HepG2 (cell line): ENCODE data around the gene SMYD2. TPM values are rescaled to one million over a fixed set of nuclear protein-coding genes. Genes with fewer than 3 reads are reported as not detected.

ENCODE experiments used
- ATAC-seq: fragments of 200-7000 bp; cut with Tn5 transposase; 3 replicates; pipeline ENCODE4 v1.9.1; 2020; ENCODE audit warnings: mild to moderate bottlenecking, moderate library complexity
- BruUV-seq: library from RNA; stranded (reverse); fragments of 400-500 nt; replicated peaks from 2 replicates; lab custom pipeline; 2021; lab: Mats Ljungman, UMichigan
- CTCF ChIA-PET: fragments of 300-600 bp; formaldehyde crosslinking; extraction: SDS; loops from one replicate; lab custom pipeline; 2021; ENCODE audit warnings: low total read pairs, inconsistent platforms, low intra/inter-chr PET ratio; lab: Yijun Ruan, JAX
- POLR2A ChIA-PET: fragments of 350-600 bp; sonication (Branson Sonifier 250); formaldehyde crosslinking; loops from one replicate; lab custom pipeline; 2020; ENCODE audit warnings: antibody characterized with exemption, inconsistent platforms; lab: Yijun Ruan, JAX
- DNase-seq: peaks from one replicate; pipeline ENCODE4 v3.0.0-alpha.2; 2015; ENCODE audit warnings: low spot score
- FAIRE-seq: peaks from 3 replicates; lab custom pipeline; 2011; peaks lifted over from hg19 to GRCh38; lab: Jason Lieb, UNC
- H2AFZ ChIP-seq: one replicate; pipeline ENCODE4 v1.6.1; 2011; ENCODE audit warnings: low read length, inconsistent platforms
- H3K27ac ChIP-seq: fragments of 300-600 bp; 3 replicates; pipeline ENCODE4 v1.8.0; 2011; ENCODE audit warnings: mixed run types, mild to moderate bottlenecking, mixed read lengths, low read length, inconsistent platforms; ENCODE audit not compliant: insufficient read depth; ENCODE audit errors: extremely low read length
- H3K27me3 ChIP-seq, 2 experiments: fragments of 200-600 bp in 1 of 2; 2 replicates in 1 of 2; 3 replicates in 1 of 2; pipeline versions ENCODE4 v1.6.0 to v1.8.0; 2011; ENCODE audit warnings: low read length in 2 of 2, mild to moderate bottlenecking in 2 of 2, moderate library complexity in 2 of 2, inconsistent platforms in 1 of 2; ENCODE audit not compliant: insufficient read depth in 2 of 2, control insufficient read depth in 1 of 2
- H3K36me3 ChIP-seq, 2 experiments: fragments of 200-600 bp in 1 of 2; replicated peaks in 1 of 2; 2 replicates in 1 of 2; 3 replicates in 1 of 2; pipeline versions ENCODE4 v1.5.1 to v1.8.0; 2011; ENCODE audit warnings: low read length in 2 of 2, inconsistent platforms in 1 of 2; ENCODE audit not compliant: insufficient read depth in 2 of 2, control insufficient read depth in 1 of 2
- H3K4me1 ChIP-seq: 2 replicates; pipeline ENCODE4 v1.5.1; 2012; ENCODE audit warnings: low read length, inconsistent platforms; ENCODE audit not compliant: insufficient read depth
- H3K4me2 ChIP-seq: 2 replicates; pipeline ENCODE4 v1.6.0; 2011; ENCODE audit warnings: low read depth, low read length, inconsistent platforms
- H3K4me3 ChIP-seq, 3 experiments: fragments of 200-600 bp in 1 of 3; sonication (generic), shearing (Covaris generic) in 1 of 3; replicated peaks in 1 of 3; 2 replicates each; pipeline ENCODE4 v1.5.1; 2011 to 2016; ENCODE audit warnings: low read length in 3 of 3, inconsistent platforms in 2 of 3, low read depth in 2 of 3, mild to moderate bottlenecking in 2 of 3, control low read depth in 1 of 3, mixed read lengths in 1 of 3; ENCODE audit not compliant: insufficient read depth in 1 of 3
- H3K79me2 ChIP-seq: one replicate; pipeline ENCODE4 v1.6.1; 2011; ENCODE audit warnings: low read length, inconsistent platforms; ENCODE audit not compliant: insufficient read depth
- H3K9ac ChIP-seq: 2 replicates; pipeline ENCODE4 v1.6.0; 2011; ENCODE audit warnings: mild to moderate bottlenecking, low read depth, low read length, inconsistent platforms; ENCODE audit not compliant: insufficient read depth
- H3K9me3 ChIP-seq: 2 replicates; pipeline ENCODE4 v1.5.1; 2012; ENCODE audit warnings: mild to moderate bottlenecking, low read length
- H4K20me1 ChIP-seq: 2 replicates; pipeline ENCODE4 v1.6.0; 2011; ENCODE audit warnings: inconsistent platforms, mild to moderate bottlenecking, low read length, moderate library complexity; ENCODE audit not compliant: insufficient read depth
- BCLAF1 ChIP-seq: fragments of 450-650 bp; IDR thresholded peaks from 2 replicates; pipeline ENCODE4 v1.6.1; 2017; ENCODE audit warnings: mild to moderate bottlenecking
- BHLHE40 ChIP-seq: IDR thresholded peaks from 2 replicates; pipeline ENCODE4 v1.6.1; 2011; ENCODE audit warnings: low read length, improper control_type of control experiment
- HOXD1 ChIP-seq: sonication (generic); formaldehyde crosslinking; IDR thresholded peaks from 2 replicates; pipeline ENCODE4 v1.5.0; 2020; ENCODE audit warnings: missing genetic modification reagents
- SP2 ChIP-seq: sonication (generic); formaldehyde crosslinking; IDR thresholded peaks from 2 replicates; pipeline ENCODE4 v1.5.1; 2020; ENCODE audit warnings: mild to moderate bottlenecking, missing genetic modification reagents
- ZNF567 ChIP-seq: sonication (generic); formaldehyde crosslinking; IDR thresholded peaks from 2 replicates; pipeline ENCODE4 v1.8.1; 2023; ENCODE audit warnings: mild to moderate bottlenecking, missing genetic modification reagents, borderline replicate concordance
- ZNF605 ChIP-seq: sonication (generic); formaldehyde crosslinking; IDR thresholded peaks from 2 replicates; pipeline ENCODE4 v1.8.0; 2022; ENCODE audit warnings: mild to moderate bottlenecking, missing genetic modification reagents
- ZSCAN9 ChIP-seq: IDR thresholded peaks from 2 replicates; pipeline ENCODE4 v1.6.1; 2016; ENCODE audit warnings: borderline replicate concordance
- WGBS: methylation state at CpG from one replicate; pipeline ENCODE4 v1.1.6; 2017; ENCODE audit warnings: low lambda C conversion rate; 5-methylcytosine and 5-hydroxymethylcytosine counted together
- in situ Hi-C: cut with HindIII; loops from 2 replicates; pipeline ENCODE4 v1.10.0; 2017; ENCODE audit warnings: low pct_unique_long_range_greater_than_20kb; ENCODE audit not compliant: extremely low pct_ligation_motif_present
- intact Hi-C: fragments of 100-400 bp; cut with micrococcal nuclease; formaldehyde crosslinking; loops from one replicate; pipeline ENCODE4 v1.10.0; 2022; ENCODE audit not compliant: unreplicated experiment
- polyA plus RNA-seq, 8 experiments: library from polyadenylated mRNA; depleted of rRNA in 3 of 8; stranded (reverse) in 7 of 8; unstranded in 1 of 8; fragments of >200 nt; fragmentation: Illumina TruSeq in 4 of 8; extraction: Trizol in 4 of 8; gene quantifications; 2 replicates each; pipeline versions ENCODE4 v1.2.1 to v1.2.3, GENCODE V29; 2011 to 2016; ENCODE audit warnings: low read depth in 4 of 8, missing spikeins in 1 of 8, mixed read lengths in 1 of 8; ENCODE audit not compliant: insufficient read depth in 1 of 8
- total RNA-seq, 5 experiments: library from RNA; depleted of rRNA; stranded (reverse); fragments of >200 nt; fragmentation: Illumina TruSeq; extraction: Trizol; gene quantifications; 2 replicates each; pipeline ENCODE4 v1.2.3, GENCODE V29; 2016; ENCODE audit warnings: low read depth in 1 of 5
- TF ChIP-seq, protein P1 (sequence below): sonication (generic); formaldehyde crosslinking; IDR thresholded peaks from 2 replicates; pipeline ENCODE4 v1.8.1; 2023; ENCODE audit warnings: mild to moderate bottlenecking, inconsistent platforms, moderate library complexity, missing genetic modification reagents, borderline replicate concordance
- TF ChIP-seq, protein P2 (sequence below): sonication (generic); formaldehyde crosslinking; IDR thresholded peaks from 2 replicates; pipeline ENCODE4 v1.5.0; 2020; ENCODE audit warnings: missing genetic modification reagents, mild to moderate bottlenecking, borderline replicate concordance

Gene SMYD2
- total and polyA plus RNA-seq, 2 of the 13 experiments (the other 11 are each of a cell fraction or from before 2014, with no cell fraction given) = 72.7 to 139 TPM

DNA sequence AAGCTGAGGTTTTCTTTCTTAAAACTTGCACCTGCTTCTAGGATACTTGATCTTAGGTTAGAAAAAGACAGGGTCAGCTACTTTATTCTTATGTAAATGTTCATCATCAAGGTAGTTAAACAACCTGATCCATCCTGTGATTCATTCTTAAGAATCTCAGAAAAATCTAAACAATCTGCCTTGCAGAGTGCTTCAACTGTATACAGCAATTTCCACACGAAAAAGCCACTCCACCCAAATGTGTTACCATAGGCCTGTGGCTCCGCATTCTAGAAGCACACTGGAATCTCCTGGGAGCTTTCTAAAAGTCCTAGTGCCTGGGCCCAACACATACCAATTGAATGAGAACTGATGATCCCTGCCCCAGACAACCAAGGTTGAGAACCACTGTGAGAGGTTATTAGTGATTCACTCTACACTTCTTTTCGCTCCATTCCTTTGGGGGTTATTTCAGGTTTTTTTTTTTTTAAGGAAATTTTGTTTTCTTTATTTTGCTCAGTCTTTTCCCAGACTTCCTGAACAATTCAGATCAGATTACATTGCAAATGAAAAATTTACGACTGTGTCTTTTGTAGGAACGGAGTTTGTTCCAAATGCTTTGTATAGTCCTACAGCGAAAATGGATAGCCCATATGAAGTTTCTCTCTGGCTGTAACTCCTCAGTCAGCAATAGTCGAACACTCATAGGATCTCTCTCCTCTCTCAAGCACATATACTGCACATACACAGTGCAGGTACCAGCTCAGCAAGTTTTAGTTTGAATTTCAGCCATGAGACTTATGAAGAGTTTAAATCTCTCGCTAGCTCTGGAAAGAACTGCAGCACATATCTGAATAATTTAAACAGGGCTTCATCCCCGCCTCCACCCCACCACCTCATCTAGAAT lies 16.1 kb downstream of the SMYD2 start (continued):
- no peak for TF ChIP-seq ZNF605 (CRISPR knock-in tag)
- TF ChIP-seq, protein P1, sequence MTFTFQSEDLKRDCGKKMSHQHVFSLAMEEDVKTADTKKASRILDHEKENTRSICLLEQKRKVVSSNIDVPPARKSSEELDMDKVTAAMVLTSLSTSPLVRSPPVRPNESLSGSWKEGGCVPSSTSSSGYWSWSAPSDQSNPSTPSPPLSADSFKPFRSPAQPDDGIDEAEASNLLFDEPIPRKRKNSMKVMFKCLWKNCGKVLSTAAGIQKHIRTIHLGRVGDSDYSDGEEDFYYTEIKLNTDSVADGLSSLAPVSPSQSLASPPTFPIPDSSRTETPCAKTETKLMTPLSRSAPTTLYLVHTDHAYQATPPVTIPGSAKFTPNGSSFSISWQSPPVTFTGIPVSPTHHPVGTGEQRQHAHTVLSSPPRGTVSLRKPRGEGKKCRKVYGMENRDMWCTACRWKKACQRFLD (CRISPR knock-in tag) = no peak
- TF ChIP-seq BHLHE40 = no peak
- no peak for TF ChIP-seq SP2
- TF ChIP-seq, protein P2, sequence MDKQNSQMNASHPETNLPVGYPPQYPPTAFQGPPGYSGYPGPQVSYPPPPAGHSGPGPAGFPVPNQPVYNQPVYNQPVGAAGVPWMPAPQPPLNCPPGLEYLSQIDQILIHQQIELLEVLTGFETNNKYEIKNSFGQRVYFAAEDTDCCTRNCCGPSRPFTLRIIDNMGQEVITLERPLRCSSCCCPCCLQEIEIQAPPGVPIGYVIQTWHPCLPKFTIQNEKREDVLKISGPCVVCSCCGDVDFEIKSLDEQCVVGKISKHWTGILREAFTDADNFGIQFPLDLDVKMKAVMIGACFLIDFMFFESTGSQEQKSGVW = no peak
- no peak for TF ChIP-seq ZNF567 (CRISPR knock-in tag)
- TF ChIP-seq ZSCAN9 (CRISPR knock-in tag) = no peak

- ATAC-seq = no peak
- in situ Hi-C loops = no loop called here
- TF ChIP-seq BCLAF1 = no peak
- no peak for TF ChIP-seq HOXD1 (CRISPR knock-in tag)
Measured at GRCh38 chr1:214300149-214300780, 19.3 kb downstream of the SMYD2 start.

More at GRCh38 chr1:214300149-214300780, 19.3 kb downstream of the SMYD2 start:
- no TSS peak for BruUV-seq
- Histone ChIP-seq H3K4me1 (peaks cover 18% of the 10 kb centered on the region), H3K4me3 (no peak overlapping the region), H2AFZ (no peak overlapping the region), H3K9me3 (no peaks in the 10 kb centered on the region), H3K27ac (no peak overlapping the region), H3K9ac (no peak overlapping the region), H3K27me3 (no peaks in the 10 kb centered on the region), H3K79me2 (peaks cover 70% of the 10 kb centered on the region), H3K4me2 (no peak overlapping the region), H3K36me3 (peaks cover 6 to 9% of the 10 kb centered on the region in 2 experiments; a peak in 3 of 5 replicates), H4K20me1 (peaks cover 14% of the 10 kb centered on the region; the same call in 1 of the 2 replicates)
- 95% methylated on average over 9 of the region's 9 CpGs for WGBS
- CTCF ChIA-PET = no interaction called here
- DNase-seq (no peak), FAIRE-seq (no peak)
- intact Hi-C loops = no loop called here
- POLR2A ChIA-PET = no interaction called here
